ENCODE results near the gene RIT1. TPM values are rescaled to one million over a fixed set of nuclear protein-coding genes. Genes with fewer than 3 reads are reported as not detected.
A peak's percentile ranks its signal among the peaks of the same experiment; 100 is the strongest.

RIT1 gene
- total RNA-seq, 2 donors from 2014 or later: 26.0 to 39.2 TPM

DNA sequence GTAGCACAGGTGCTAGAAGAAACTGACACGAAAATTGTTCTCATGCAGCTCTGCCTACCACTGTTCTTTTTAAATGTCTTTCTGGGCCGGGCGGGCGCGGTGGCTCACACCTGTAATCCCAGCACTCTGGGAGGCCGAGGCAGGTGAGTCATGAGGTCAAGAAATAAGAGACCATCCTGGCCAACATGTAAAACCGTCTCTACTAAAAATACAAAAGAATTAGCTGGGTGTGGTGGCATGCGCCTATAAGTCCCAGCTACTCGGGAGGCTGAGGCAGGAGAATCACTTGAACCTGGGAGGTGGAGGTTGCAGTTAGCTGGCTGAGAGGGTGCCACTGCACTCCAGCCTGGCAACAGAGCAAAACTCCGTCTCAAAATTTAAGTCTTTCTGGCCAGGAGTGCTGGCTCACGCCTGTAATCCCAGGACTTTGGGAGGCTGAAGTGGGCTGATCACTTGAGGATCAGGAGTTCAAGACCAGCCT lies 947 bp upstream of the RIT1 start:
- no peak overlapping the region for H3K27ac ChIP-seq (ENCODE audit: low read depth, low read length)
- Mint-ChIP-seq H3K4me3 (peak overlapping the region; percentile 89), H3K36me3 (ENCODE audit: low read depth) (peaks cover 61% of the 10 kb centered on the region), H3K9me3 (no peaks in the 10 kb centered on the region), H3K27me3 (ENCODE audit: insufficient read depth) (no peaks in the 10 kb centered on the region), H3K4me1 (peaks cover 13% of the 10 kb centered on the region), H3K27ac (peak overlapping the region; percentile 95)
- H3K36me3 ChIP-seq (ENCODE audit: control insufficient read depth, insufficient read depth, low read length): peaks cover 78% of the 10 kb centered on the region
- 92 to 96% methylated on average over 9 to 11 of the region's 11 CpGs for WGBS, 2 experiments (ENCODE audit: insufficient coverage in 1 of 2, insufficient read length in 1 of 2)
- no peaks in the 10 kb centered on the region for H3K27me3 ChIP-seq (ENCODE audit: control insufficient read depth, insufficient read depth, low read length, poor library complexity, severe bottlenecking)
- H3K4me1 ChIP-seq (ENCODE audit: control insufficient read depth, insufficient read depth, low read length): no peaks in the 10 kb centered on the region
- peak; percentile 67 for DNase-seq
- no peak overlapping the region for H3K4me3 ChIP-seq (ENCODE audit: low read length)
- TF ChIP-seq, protein P1, sequence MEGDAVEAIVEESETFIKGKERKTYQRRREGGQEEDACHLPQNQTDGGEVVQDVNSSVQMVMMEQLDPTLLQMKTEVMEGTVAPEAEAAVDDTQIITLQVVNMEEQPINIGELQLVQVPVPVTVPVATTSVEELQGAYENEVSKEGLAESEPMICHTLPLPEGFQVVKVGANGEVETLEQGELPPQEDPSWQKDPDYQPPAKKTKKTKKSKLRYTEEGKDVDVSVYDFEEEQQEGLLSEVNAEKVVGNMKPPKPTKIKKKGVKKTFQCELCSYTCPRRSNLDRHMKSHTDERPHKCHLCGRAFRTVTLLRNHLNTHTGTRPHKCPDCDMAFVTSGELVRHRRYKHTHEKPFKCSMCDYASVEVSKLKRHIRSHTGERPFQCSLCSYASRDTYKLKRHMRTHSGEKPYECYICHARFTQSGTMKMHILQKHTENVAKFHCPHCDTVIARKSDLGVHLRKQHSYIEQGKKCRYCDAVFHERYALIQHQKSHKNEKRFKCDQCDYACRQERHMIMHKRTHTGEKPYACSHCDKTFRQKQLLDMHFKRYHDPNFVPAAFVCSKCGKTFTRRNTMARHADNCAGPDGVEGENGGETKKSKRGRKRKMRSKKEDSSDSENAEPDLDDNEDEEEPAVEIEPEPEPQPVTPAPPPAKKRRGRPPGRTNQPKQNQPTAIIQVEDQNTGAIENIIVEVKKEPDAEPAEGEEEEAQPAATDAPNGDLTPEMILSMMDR (conservative IDR thresholded peaks at IDR 0.05): no peak
- no peaks in the 10 kb centered on the region for H3K9me3 ChIP-seq (ENCODE audit: control insufficient read depth, low read length)
- no peak overlapping the region for H3K9ac ChIP-seq (ENCODE audit: extremely low read depth, low read length, poor library complexity, severe bottlenecking)

DNA sequence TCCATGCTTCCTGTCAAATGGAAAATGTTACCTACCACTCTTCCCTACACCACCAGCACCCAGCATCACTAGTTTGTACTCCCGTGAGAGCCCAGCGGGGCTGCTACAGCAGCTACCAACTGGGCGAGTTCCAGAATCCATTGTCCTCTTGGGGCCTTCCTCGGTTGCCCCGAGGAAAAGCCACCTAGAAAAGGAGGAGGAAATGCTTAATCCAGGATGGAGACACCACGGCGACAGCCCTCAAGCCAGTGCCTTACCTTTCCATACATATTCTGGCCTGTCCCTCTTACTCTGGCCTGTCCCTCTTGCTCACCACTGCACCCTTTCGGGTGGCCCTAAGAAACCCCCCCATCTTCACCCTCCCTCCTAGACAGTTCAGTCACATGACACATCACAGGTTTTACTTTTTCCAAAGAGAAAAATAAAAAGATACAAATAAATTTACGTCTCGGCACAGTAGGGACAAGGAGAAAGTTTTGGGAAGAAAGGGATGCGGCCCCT lies 478 bp downstream of the RIT1 start:
- peaks cover 13% of the 10 kb centered on the region for H3K4me1 Mint-ChIP-seq
- Histone ChIP-seq H3K27me3 (ENCODE audit: control insufficient read depth, insufficient read depth, low read length, poor library complexity, severe bottlenecking) (no peaks in the 10 kb centered on the region), H3K9ac (ENCODE audit: extremely low read depth, low read length, poor library complexity, severe bottlenecking) (peak overlapping the region; percentile 69), H3K36me3 (ENCODE audit: control insufficient read depth, insufficient read depth, low read length) (peaks cover 75% of the 10 kb centered on the region), H3K27ac (ENCODE audit: low read depth, low read length) (no peak overlapping the region), H3K4me1 (ENCODE audit: control insufficient read depth, insufficient read depth, low read length) (no peaks in the 10 kb centered on the region), H3K4me3 (ENCODE audit: low read length) (peak overlapping the region; percentile 94), H3K9me3 (ENCODE audit: control insufficient read depth, low read length) (no peaks in the 10 kb centered on the region)
- H3K4me3 Mint-ChIP-seq: peak overlapping the region; percentile 89
- TF ChIP-seq, protein P1 (conservative IDR thresholded peaks at IDR 0.05): peak; percentile 25
- WGBS, 2 experiments (ENCODE audit: insufficient coverage in 1 of 2, insufficient read length in 1 of 2): 0 to 13% methylated on average over 6 to 8 of the region's 11 CpGs
- peak overlapping the region; percentile 95 for H3K27ac Mint-ChIP-seq
- H3K27me3 Mint-ChIP-seq (ENCODE audit: insufficient read depth): no peaks in the 10 kb centered on the region
- H3K9me3 Mint-ChIP-seq: no peaks in the 10 kb centered on the region
- peaks cover 53% of the 10 kb centered on the region for H3K36me3 Mint-ChIP-seq (ENCODE audit: low read depth)
- peak; percentile 70 for DNase-seq

DNA sequence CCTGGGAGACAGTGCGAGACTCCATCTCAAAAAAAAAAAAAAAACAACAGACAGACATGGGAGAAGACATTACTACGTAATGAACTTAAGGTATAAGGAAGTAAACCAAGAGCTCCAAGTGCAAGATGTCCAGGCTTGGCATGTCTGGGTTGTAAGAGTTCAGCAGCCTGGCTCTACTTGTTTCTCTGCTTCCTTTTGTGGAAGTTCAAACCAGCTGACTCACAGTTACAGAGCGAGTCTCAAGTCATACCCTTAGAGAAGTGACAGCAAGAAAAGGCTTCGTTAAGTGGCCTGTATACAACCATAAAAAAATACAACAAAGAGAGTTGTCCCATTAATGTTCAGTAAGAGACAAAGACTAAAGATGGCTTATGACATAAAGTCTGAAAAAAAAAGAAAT lies 1.3 kb downstream of the RIT1 start:
- H3K4me1 ChIP-seq (ENCODE audit: control insufficient read depth, insufficient read depth, low read length): no peaks in the 10 kb centered on the region
- H3K9me3 ChIP-seq (ENCODE audit: control insufficient read depth, low read length): no peaks in the 10 kb centered on the region
- Mint-ChIP-seq H3K9me3 (no peaks in the 10 kb centered on the region), H3K4me1 (peaks cover 13% of the 10 kb centered on the region), H3K27ac (no peak overlapping the region), H3K4me3 (peak overlapping the region; percentile 89), H3K36me3 (ENCODE audit: low read depth) (peaks cover 53% of the 10 kb centered on the region), H3K27me3 (ENCODE audit: insufficient read depth) (no peaks in the 10 kb centered on the region)
- no peaks in the 10 kb centered on the region for H3K27me3 ChIP-seq (ENCODE audit: control insufficient read depth, insufficient read depth, low read length, poor library complexity, severe bottlenecking)
- H3K27ac ChIP-seq (ENCODE audit: low read depth, low read length): no peak overlapping the region
- H3K36me3 ChIP-seq (ENCODE audit: control insufficient read depth, insufficient read depth, low read length): peaks cover 73% of the 10 kb centered on the region
- TF ChIP-seq, protein P1 (conservative IDR thresholded peaks at IDR 0.05): no peak
- H3K4me3 ChIP-seq (ENCODE audit: low read length): peak overlapping the region; percentile 94
- DNase-seq: no peak
- no peak overlapping the region for H3K9ac ChIP-seq (ENCODE audit: extremely low read depth, low read length, poor library complexity, severe bottlenecking)
- 93 to 100% methylated on average over 1 to 3 of the region's 4 CpGs for WGBS, 2 experiments (ENCODE audit: insufficient coverage in 1 of 2, insufficient read length in 1 of 2)
